ENCODE results near the gene FAM117A. TPM values are rescaled to one million over a fixed set of nuclear protein-coding genes. Genes with fewer than 3 reads are reported as not detected.

Gene FAM117A
- total and polyA plus RNA-seq, 10 of the 15 experiments (the other 5 are each of a cell fraction or from before 2014, with no cell fraction given), result 2.1 to 29.6 (median 20.0) TPM

DNA sequence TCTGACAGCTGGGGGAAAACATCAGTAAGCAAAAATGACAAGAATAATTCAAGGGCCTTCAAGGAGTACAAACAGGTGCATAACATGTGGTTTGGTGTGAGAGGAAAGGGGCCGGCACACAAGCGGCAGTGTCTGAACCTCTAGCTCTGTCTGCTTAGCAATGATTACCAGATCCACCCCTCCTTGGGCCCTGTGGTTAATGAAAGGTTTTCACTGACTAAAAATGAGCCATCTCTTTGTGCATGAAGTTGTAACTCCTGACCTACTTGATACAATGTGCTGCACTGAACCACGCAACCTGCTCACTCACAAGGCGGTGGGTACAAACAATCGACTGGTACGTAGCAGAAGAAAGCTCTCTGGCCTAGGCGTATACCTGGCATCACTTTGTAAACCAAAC lies 15.1 kb downstream of the FAM117A start (continued):
- TF ChIP-seq, protein P1, sequence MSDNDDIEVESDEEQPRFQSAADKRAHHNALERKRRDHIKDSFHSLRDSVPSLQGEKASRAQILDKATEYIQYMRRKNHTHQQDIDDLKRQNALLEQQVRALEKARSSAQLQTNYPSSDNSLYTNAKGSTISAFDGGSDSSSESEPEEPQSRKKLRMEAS (IDR thresholded peaks at IDR 0.05; ENCODE audit: low read depth, low read length), result peak; percentile 94
- no peak for TF ChIP-seq NR2C1 (IDR thresholded peaks at IDR 0.05)
- no peak for TF ChIP-seq SMAD1 (IDR thresholded peaks at IDR 0.05; ENCODE audit: low read depth, partially characterized antibody)
- no peak for TF ChIP-seq PML (IDR thresholded peaks at IDR 0.05; ENCODE audit: low read length)
- TF ChIP-seq E2F4 (IDR thresholded peaks at IDR 0.05; ENCODE audit: low read depth, low read length), result peak; percentile 52; the same call in 1 of the 2 replicates
- TF ChIP-seq JUND (IDR thresholded peaks at IDR 0.05; ENCODE audit: low read depth, low read length), result no peak
- TF ChIP-seq SP1 (IDR thresholded peaks at IDR 0.05; ENCODE audit: low read depth, low read length), result peak; percentile 63
- 0 out of 2 replicates have a peak, but pooled peaks have one; percentile 41 for TF ChIP-seq PAX8 (IDR thresholded peaks at IDR 0.05)
- peak; percentile 86 for TF ChIP-seq IRF4 (IDR thresholded peaks at IDR 0.05; ENCODE audit: low read depth, low read length)
- TF ChIP-seq NFYB (IDR thresholded peaks at IDR 0.05; ENCODE audit: insufficient read depth, low read depth, low read length), result no peak
- TF ChIP-seq CUX1 (IDR thresholded peaks at IDR 0.05; ENCODE audit: insufficient replicate concordance, low read depth, low read length), result peak; percentile 79
- TF ChIP-seq TBL1XR1 (IDR thresholded peaks at IDR 0.05; ENCODE audit: low read depth, low read length), result peak; percentile 93
- TF ChIP-seq LARP7 (IDR thresholded peaks at IDR 0.05), result no peak
- TF ChIP-seq DPF2 (IDR thresholded peaks at IDR 0.05), result peak; percentile 91
- peak; percentile 58 for TF ChIP-seq CREB1 (IDR thresholded peaks at IDR 0.05; ENCODE audit: low read depth)
- TF ChIP-seq, protein P2, sequence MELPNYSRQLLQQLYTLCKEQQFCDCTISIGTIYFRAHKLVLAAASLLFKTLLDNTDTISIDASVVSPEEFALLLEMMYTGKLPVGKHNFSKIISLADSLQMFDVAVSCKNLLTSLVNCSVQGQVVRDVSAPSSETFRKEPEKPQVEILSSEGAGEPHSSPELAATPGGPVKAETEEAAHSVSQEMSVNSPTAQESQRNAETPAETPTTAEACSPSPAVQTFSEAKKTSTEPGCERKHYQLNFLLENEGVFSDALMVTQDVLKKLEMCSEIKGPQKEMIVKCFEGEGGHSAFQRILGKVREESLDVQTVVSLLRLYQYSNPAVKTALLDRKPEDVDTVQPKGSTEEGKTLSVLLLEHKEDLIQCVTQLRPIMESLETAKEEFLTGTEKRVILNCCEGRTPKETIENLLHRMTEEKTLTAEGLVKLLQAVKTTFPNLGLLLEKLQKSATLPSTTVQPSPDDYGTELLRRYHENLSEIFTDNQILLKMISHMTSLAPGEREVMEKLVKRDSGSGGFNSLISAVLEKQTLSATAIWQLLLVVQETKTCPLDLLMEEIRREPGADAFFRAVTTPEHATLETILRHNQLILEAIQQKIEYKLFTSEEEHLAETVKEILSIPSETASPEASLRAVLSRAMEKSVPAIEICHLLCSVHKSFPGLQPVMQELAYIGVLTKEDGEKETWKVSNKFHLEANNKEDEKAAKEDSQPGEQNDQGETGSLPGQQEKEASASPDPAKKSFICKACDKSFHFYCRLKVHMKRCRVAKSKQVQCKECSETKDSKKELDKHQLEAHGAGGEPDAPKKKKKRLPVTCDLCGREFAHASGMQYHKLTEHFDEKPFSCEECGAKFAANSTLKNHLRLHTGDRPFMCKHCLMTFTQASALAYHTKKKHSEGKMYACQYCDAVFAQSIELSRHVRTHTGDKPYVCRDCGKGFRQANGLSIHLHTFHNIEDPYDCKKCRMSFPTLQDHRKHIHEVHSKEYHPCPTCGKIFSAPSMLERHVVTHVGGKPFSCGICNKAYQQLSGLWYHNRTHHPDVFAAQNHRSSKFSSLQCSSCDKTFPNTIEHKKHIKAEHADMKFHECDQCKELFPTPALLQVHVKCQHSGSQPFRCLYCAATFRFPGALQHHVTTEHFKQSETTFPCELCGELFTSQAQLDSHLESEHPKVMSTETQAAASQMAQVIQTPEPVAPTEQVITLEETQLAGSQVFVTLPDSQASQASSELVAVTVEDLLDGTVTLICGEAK (IDR thresholded peaks at IDR 0.05; ENCODE audit: borderline replicate concordance), result no peak
- TF ChIP-seq SRF (IDR thresholded peaks at IDR 0.05; ENCODE audit: low read depth in 2 of 2, low read length in 2 of 2), result no peak
- TF ChIP-seq NRF1 (conservative IDR thresholded peaks at IDR 0.05; ENCODE audit: low read depth, low read length), result 0 out of 2 replicates have a peak, but pooled peaks have one; percentile 1
- TF ChIP-seq TAF1 (IDR thresholded peaks at IDR 0.05; ENCODE audit: borderline replicate concordance, low read depth, low read length), result peak; percentile 64; the same call in 1 of the 2 replicates

Data from GM12878 (cell line).